Endometrial microvascular endothelial cells (primary cell): ENCODE results near the gene MSANTD1. TPM values are rescaled to one million over a fixed set of nuclear protein-coding genes. Genes with fewer than 3 reads are reported as not detected.
"Not testable (repeated sequence)": the region's sequence is repeated elsewhere in the genome, so short reads cannot be mapped to it uniquely, and the experiment has no call there.

Source experiments
- in situ Hi-C: cut with HindIII; loops from 2 replicates; pipeline ENCODE4 v1.10.0; 2017; ENCODE audit warnings: low sequenced_read_pairs, low pct_unique_long_range_greater_than_20kb; ENCODE audit errors: inconsistent ontology term
- total RNA-seq: library from RNA; depleted of rRNA; stranded (reverse); fragments of >200 nt; gene quantifications from one replicate; pipeline ENCODE4 v1.2.3, GENCODE V29; 2015; ENCODE audit errors: inconsistent ontology term

MSANTD1 gene
- total RNA-seq, 1 donor from 2014 or later: not detected

- in situ Hi-C loops: no loop called here
These were observed 47.1 kb downstream of the MSANTD1 start for GRCh38 chr4:3295837-3296624.

GRCh38 chr4:3296651-3297050, 47.7 kb downstream of the MSANTD1 start:
- in situ Hi-C loops: no loop called here

GRCh38 chr4:3297066-3297859, 48.3 kb downstream of the MSANTD1 start:
- in situ Hi-C loops: no loop called here

GRCh38 chr4:3299122-3299975, 50.4 kb downstream of the MSANTD1 start:
- in situ Hi-C loops: no loop called here

GRCh38 chr4:3299976-3300671, 51.2 kb downstream of the MSANTD1 start:
- in situ Hi-C loops: no loop called here

DNA sequence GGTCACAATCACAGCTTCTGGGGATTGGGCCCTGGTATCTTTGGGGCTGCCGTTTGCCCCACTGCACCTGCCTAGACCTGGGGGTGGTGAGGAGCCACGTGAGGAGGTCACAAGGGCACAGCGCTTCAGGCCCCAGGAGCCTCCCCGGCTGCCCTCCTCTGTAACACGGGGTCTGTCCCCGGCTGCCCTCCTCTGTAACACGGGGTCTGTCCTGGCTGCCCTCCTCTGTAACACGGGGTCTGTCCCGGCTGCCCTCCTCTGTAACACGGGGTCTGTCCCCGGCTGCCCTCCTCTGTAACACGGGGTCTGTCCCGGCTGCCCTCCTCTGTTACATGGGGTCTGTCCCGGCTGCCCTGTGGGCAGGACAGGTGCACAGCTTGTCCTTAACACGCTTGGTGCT, 51.9 kb downstream of the MSANTD1 start:
- in situ Hi-C loops: not testable (repeated sequence)

DNA sequence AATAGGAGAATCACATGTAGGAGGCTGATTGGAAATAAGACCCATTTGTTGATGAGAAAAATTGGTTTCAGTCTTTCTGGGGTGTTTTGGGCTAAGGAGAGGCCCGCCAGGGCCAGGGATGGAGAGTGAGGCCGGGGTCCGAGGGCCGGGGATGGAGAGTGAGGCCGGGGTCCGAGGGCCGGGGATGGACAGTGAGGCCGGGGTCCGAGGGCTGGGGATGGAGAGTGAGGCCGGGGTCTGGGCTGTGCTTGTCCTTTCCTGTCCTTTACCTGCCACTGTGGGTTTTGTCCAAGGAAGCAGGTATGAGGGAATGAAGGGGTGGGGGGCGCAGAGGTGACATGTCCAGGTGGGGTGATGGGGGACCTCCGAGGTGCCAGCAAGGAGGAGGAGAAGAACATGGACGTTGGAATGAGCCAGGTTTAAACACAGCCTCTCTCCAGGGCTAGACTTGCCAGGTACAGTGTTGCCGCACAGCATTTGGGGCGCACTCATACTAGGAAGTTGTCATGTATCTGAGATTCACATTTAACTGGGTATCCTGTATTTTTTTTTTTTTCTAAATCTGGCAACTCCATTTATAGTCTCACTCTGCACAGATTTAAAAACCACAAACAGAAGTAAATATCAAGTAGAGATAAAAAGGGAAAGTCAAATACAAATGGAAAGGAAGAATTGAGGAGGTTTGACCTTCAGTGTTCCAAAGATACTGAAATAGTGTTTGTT, 52.7 kb downstream of the MSANTD1 start:
- in situ Hi-C loops: no loop called here

- in situ Hi-C loops: no loop called here
These were observed 53.3 kb downstream of the MSANTD1 start for GRCh38 chr4:3302173-3302785.

- in situ Hi-C loops: no loop called here
These were observed 54.0 kb downstream of the MSANTD1 start for GRCh38 chr4:3302786-3303564.

GRCh38 chr4:3303565-3303824, 54.5 kb downstream of the MSANTD1 start:
- in situ Hi-C loops: no loop called here

- in situ Hi-C loops: no loop called here
These were observed 55.2 kb downstream of the MSANTD1 start for GRCh38 chr4:3303923-3304710.

GRCh38 chr4:3304831-3305609, 56.1 kb downstream of the MSANTD1 start:
- in situ Hi-C loops: no loop called here

DNA sequence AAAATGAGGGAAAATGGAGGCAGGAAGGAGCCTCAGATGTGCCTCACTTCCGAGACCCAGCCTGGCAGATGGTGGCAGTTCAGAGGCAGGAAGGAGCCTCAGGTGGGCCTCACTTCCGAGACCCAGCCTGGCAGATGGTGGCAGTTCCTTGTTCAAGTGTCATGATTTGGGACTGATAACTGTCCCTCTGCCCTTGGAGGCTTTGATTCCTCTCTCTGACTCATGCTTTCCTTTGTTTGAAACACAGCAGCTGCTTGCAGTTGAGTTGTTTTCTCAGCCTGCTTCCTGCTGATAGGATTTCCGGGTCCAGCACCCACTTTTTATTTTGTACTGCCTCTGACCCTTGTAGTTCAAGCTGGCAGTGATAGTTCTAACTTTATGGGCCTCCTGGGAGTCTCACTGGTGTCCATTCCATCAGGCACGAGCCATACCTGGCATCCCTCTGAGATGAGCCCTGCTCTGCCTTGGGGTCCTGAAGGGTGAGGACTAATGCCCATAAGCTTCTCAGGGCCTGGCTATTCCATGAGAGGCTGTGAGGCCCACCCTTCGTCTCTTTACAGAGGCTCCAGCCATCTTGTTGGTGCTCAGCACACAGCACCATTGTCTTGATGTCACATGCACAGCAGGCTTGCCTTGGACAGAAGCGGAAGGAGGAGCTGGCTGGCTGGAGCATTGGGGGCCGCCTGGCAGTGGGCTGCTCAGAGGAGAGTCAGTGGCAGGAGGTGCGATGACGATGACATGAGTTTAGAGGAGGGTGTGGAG, 56.8 kb downstream of the MSANTD1 start:
- in situ Hi-C loops: no loop called here
